ENCODE measurements around the gene SPATS2L. TPM values are rescaled to one million over a fixed set of nuclear protein-coding genes. Genes with fewer than 3 reads are reported as not detected.

Gene SPATS2L
- total RNA-seq, 1 experiment from 2014 or later: 112 TPM

DNA sequence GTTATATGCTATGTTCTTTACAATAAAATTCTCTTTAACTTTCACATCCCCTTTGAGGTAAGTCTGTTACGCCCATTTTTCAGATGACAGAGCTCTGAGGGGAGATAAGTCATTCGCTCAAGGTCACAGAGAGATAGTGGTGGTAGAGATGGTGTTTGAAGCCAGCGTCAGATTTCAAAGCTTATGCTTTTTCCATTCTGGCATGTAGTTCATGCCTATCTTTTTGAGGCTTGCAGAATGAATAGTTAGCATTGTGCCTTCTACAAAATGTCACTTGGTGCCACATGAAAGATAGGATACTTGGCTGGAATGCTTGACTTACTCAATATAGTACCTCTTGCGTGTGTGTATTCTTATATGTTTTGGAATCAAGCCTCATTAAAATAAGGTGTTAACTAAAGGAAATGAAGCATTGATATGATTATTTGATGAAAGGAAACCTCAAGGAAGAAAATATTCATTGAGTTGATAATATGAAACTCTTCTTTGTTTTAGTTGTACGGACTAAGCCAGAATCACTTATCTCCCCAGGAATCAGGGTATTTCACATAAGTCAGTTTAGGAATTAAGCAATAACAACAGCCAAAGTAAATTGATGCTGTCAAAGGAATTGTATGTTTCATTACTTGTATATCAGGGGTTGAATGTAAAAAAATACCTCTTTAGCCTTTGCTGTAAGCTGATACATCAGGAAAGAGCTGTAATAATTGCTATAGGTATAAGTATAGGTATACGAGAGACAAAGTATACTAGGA, 15.5 kb downstream of the SPATS2L start:
- TF ChIP-seq GABPB1 (CRISPR knock-in tag; IDR thresholded peaks at IDR 0.05): peak; percentile 61; the same call in 1 of the 2 replicates
- TF ChIP-seq ESRRA (CRISPR knock-in tag; IDR thresholded peaks at IDR 0.05; ENCODE audit: borderline replicate concordance): no peak
- Mint-ChIP-seq H3K27me3 (ENCODE audit: low read depth) (no peaks in the 10 kb centered on the region), H3K4me1 (peaks cover 76% of the 10 kb centered on the region), H3K36me3 (no peaks in the 10 kb centered on the region), H3K27ac (peak overlapping the region; percentile 66; the same call in 1 of the 2 replicates), H3K4me3 (no peak overlapping the region), H3K9me3 (no peaks in the 10 kb centered on the region)
- CTCF ChIA-PET: no interaction called here
- POLR2A ChIA-PET: interaction anchor here (1.2 to 1.4 kb wide), 3 partner anchors 18 to 36 kb away, joined by 3 read pairs; no protein-coding TSS in a partner anchor
- DNase-seq (ENCODE audit: low spot score) (no peak), ATAC-seq (no peak)

DNA sequence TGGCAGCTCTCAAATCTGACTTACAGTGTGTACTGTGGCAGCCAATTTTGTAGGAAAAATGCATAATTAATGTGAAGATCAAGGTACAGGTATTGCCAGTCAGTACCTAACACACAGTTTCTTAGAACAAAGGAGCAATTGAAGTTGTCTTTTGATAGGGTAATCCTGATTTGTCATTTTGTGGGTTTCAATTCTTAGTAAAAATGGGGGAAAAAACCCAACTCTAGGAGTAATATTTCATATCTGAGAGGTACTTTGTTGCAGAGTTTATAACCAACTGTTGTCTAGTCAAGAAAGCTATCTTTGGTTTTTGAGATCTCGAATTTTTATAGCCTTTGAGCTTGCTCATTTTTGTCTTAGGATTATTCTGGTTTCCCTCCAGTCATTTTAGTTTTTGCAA, 16.1 kb downstream of the SPATS2L start:
- CTCF ChIA-PET: no interaction called here
- Mint-ChIP-seq H3K36me3 (0 out of 2 replicates have a peak, but pooled peaks cover under 1% of the 10 kb centered on the region), H3K4me3 (no peak overlapping the region), H3K9me3 (no peaks in the 10 kb centered on the region), H3K4me1 (peaks cover 76% of the 10 kb centered on the region), H3K27ac (peak overlapping the region; percentile 47), H3K27me3 (ENCODE audit: low read depth) (no peaks in the 10 kb centered on the region)
- no peak for DNase-seq (ENCODE audit: low spot score)
- POLR2A ChIA-PET: interaction anchor here (1.2 kb wide), 1 partner anchor 18 kb away, joined by 3 read pairs; no protein-coding TSS in a partner anchor
- TF ChIP-seq, protein P1, sequence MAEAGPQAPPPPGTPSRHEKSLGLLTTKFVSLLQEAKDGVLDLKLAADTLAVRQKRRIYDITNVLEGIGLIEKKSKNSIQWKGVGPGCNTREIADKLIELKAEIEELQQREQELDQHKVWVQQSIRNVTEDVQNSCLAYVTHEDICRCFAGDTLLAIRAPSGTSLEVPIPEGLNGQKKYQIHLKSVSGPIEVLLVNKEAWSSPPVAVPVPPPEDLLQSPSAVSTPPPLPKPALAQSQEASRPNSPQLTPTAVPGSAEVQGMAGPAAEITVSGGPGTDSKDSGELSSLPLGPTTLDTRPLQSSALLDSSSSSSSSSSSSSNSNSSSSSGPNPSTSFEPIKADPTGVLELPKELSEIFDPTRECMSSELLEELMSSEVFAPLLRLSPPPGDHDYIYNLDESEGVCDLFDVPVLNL (CRISPR knock-in tag; IDR thresholded peaks at IDR 0.05; ENCODE audit: borderline replicate concordance, low read depth): no peak
- TF ChIP-seq EMX1 (CRISPR knock-in tag; IDR thresholded peaks at IDR 0.05) (no peak), ATF1 (CRISPR knock-in tag; IDR thresholded peaks at IDR 0.05) (no peak), TEAD1 (CRISPR knock-in tag; IDR thresholded peaks at IDR 0.05) (no peak), KAT7 (CRISPR knock-in tag; IDR thresholded peaks at IDR 0.05; ENCODE audit: borderline replicate concordance) (no peak), TEAD4 (CRISPR knock-in tag; IDR thresholded peaks at IDR 0.05) (no peak), ZNF219 (CRISPR knock-in tag; IDR thresholded peaks at IDR 0.05; ENCODE audit: borderline replicate concordance) (no peak), NR2C2 (CRISPR knock-in tag; IDR thresholded peaks at IDR 0.05) (no peak), TCF7 (CRISPR knock-in tag; IDR thresholded peaks at IDR 0.05; ENCODE audit: low read depth) (no peak)
- TF ChIP-seq, protein P2, sequence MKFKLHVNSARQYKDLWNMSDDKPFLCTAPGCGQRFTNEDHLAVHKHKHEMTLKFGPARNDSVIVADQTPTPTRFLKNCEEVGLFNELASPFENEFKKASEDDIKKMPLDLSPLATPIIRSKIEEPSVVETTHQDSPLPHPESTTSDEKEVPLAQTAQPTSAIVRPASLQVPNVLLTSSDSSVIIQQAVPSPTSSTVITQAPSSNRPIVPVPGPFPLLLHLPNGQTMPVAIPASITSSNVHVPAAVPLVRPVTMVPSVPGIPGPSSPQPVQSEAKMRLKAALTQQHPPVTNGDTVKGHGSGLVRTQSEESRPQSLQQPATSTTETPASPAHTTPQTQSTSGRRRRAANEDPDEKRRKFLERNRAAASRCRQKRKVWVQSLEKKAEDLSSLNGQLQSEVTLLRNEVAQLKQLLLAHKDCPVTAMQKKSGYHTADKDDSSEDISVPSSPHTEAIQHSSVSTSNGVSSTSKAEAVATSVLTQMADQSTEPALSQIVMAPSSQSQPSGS (CRISPR knock-in tag; IDR thresholded peaks at IDR 0.05; ENCODE audit: borderline replicate concordance, low read depth): no peak
- TF ChIP-seq, protein P3, sequence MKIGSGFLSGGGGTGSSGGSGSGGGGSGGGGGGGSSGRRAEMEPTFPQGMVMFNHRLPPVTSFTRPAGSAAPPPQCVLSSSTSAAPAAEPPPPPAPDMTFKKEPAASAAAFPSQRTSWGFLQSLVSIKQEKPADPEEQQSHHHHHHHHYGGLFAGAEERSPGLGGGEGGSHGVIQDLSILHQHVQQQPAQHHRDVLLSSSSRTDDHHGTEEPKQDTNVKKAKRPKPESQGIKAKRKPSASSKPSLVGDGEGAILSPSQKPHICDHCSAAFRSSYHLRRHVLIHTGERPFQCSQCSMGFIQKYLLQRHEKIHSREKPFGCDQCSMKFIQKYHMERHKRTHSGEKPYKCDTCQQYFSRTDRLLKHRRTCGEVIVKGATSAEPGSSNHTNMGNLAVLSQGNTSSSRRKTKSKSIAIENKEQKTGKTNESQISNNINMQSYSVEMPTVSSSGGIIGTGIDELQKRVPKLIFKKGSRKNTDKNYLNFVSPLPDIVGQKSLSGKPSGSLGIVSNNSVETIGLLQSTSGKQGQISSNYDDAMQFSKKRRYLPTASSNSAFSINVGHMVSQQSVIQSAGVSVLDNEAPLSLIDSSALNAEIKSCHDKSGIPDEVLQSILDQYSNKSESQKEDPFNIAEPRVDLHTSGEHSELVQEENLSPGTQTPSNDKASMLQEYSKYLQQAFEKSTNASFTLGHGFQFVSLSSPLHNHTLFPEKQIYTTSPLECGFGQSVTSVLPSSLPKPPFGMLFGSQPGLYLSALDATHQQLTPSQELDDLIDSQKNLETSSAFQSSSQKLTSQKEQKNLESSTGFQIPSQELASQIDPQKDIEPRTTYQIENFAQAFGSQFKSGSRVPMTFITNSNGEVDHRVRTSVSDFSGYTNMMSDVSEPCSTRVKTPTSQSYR (CRISPR knock-in tag; IDR thresholded peaks at IDR 0.05): no peak
- TF ChIP-seq, protein P4, sequence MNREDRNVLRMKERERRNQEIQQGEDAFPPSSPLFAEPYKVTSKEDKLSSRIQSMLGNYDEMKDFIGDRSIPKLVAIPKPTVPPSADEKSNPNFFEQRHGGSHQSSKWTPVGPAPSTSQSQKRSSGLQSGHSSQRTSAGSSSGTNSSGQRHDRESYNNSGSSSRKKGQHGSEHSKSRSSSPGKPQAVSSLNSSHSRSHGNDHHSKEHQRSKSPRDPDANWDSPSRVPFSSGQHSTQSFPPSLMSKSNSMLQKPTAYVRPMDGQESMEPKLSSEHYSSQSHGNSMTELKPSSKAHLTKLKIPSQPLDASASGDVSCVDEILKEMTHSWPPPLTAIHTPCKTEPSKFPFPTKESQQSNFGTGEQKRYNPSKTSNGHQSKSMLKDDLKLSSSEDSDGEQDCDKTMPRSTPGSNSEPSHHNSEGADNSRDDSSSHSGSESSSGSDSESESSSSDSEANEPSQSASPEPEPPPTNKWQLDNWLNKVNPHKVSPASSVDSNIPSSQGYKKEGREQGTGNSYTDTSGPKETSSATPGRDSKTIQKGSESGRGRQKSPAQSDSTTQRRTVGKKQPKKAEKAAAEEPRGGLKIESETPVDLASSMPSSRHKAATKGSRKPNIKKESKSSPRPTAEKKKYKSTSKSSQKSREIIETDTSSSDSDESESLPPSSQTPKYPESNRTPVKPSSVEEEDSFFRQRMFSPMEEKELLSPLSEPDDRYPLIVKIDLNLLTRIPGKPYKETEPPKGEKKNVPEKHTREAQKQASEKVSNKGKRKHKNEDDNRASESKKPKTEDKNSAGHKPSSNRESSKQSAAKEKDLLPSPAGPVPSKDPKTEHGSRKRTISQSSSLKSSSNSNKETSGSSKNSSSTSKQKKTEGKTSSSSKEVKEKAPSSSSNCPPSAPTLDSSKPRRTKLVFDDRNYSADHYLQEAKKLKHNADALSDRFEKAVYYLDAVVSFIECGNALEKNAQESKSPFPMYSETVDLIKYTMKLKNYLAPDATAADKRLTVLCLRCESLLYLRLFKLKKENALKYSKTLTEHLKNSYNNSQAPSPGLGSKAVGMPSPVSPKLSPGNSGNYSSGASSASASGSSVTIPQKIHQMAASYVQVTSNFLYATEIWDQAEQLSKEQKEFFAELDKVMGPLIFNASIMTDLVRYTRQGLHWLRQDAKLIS (CRISPR knock-in tag; IDR thresholded peaks at IDR 0.05; ENCODE audit: borderline replicate concordance): no peak
- TF ChIP-seq, protein P5, sequence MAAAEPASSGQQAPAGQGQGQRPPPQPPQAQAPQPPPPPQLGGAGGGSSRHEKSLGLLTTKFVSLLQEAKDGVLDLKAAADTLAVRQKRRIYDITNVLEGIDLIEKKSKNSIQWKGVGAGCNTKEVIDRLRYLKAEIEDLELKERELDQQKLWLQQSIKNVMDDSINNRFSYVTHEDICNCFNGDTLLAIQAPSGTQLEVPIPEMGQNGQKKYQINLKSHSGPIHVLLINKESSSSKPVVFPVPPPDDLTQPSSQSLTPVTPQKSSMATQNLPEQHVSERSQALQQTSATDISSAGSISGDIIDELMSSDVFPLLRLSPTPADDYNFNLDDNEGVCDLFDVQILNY (CRISPR knock-in tag; IDR thresholded peaks at IDR 0.05): no peak
- no peak for ATAC-seq
